AG09319 (cell line): ENCODE measurements around the gene IL19.

Source experiments
- DNase-seq: peaks from one replicate; pipeline ENCODE4 v3.0.0-alpha.2; 2010; ENCODE audit warnings: low read depth; ENCODE audit errors: extremely low read depth
- CTCF ChIP-seq: IDR thresholded peaks from 2 replicates; pipeline ENCODE4 v1.5.1; 2011; ENCODE audit warnings: low read depth, mild to moderate bottlenecking, inconsistent platforms, low read length, moderate library complexity

Gene IL19

GRCh38 chr1:206854401-206855129 is 84.0 kb downstream of the IL19 start:
- no peak for DNase-seq
- no peak for TF ChIP-seq CTCF

DNA sequence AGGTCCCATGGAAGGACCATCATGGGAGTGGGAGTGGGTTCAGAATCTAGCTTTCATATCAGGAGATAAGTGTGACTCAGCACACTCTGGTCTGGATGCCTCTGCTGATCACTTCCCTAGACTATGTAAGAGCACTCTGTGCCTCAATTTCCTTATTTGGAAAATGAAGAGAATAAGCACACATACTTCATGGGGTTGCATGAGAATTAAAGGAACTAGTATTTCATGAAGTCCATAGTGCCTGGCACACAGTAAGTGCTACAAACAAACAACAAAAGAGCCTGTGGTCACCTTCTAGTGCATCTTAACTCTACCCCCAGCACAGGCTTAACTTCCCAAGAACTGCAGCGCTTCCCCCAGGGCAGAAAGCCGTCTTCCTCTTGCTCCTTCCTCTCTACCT is 85.3 kb downstream of the IL19 start:
- TF ChIP-seq CTCF = no peak
- DNase-seq = no peak

- DNase-seq = no peak
- TF ChIP-seq CTCF = peak; percentile 17
Observed at GRCh38 chr1:206856674-206857464, 86.3 kb downstream of the IL19 start.

- no peak for TF ChIP-seq CTCF
- DNase-seq = no peak
Observed at GRCh38 chr1:206859082-206859521, 88.5 kb downstream of the IL19 start.

DNA sequence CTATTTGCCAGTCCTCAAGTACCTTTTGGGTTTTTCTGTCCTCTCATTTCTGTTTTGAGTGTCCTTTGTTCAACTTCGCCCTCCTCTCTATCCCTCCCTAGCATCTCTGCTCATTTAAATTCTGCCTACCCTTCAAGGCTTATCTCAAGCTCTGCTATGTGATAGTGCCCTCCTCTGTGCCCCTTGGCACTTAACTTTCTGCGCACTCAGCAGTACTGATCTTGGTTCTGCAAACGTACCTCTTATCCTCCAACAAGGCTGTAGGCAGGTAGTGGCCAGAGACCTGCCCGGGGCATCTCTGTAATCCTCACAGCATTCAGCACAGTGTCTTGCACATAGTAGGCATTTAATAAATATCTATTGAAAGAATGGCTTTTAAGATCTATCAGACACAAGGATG is 89.6 kb downstream of the IL19 start:
- DNase-seq = no peak
- no peak for TF ChIP-seq CTCF

DNA sequence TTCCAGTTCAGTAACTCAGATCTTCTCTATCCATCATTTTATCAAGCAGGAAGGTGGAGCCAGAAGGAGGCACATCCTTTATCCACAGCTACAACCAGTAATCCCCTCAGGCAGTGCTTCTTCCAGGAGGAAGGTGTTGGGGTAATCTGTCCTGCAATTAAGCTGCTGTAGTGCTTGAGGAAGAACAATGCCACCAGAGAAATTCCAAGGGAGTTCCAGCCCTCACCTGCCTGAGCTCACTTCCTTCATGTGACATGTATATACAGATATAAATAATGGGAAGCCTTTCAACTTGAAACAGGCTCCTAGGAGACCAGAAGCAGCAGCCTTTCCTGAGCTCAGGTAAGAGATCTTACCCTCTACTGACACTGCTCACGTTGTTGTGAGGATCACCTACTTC is 92.7 kb downstream of the IL19 start:
- no peak for TF ChIP-seq CTCF
- no peak for DNase-seq
